GM23248 (cell line): ENCODE results near the gene ARHGEF28.

ENCODE experiments used
- EZH2 ChIP-seq: fragments of 200-600 bp; sonication (generic); IDR thresholded peaks from 2 replicates; pipeline ENCODE4 v1.6.1; 2018; ENCODE audit warnings: antibody characterized with exemption, mild to moderate bottlenecking; ENCODE audit not compliant: insufficient read depth, poor library complexity, severe bottlenecking
- EZH2phosphoT487 ChIP-seq: fragments of 200-600 bp; sonication (generic); IDR thresholded peaks from 2 replicates; pipeline ENCODE4 v1.6.1; 2018; ENCODE audit warnings: antibody characterized with exemption, moderate library complexity, mild to moderate bottlenecking, low read depth; ENCODE audit not compliant: insufficient read depth

DNA sequence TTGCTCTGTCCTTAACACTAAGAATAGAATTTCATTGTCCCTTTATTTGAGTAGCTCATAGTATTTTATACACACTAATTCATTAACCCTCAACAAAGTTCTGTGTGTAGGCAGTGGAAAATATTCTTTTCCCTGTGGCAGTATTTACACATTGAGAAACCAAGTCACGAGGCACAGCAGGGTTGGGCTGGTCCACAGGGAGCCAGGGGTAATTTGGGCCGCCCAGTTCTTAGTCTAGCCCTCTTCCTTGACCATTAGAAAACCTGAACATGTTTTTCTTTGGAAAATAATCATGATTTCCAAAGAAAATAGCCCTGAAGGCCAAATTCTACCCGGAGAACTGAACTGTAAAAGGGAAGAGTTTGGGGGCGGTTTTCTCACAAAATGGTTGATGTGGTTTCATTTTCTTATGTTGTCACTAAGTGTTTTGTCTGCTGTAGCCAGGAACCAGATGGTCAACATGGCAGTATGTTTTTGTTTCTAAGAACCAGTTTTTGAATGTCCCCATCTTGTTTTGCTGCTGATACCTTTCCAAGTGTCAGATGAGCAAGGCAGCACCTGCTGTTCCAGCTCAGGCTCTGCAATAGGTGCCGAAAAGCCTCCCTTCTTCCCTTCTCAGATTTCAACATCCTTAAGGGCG lies 29.6 kb downstream of the ARHGEF28 start:
- TF ChIP-seq EZH2 (no peak), EZH2phosphoT487 (no peak)
